Pancreas (tissue), 10 donors: ENCODE data around the gene SPTB. TPM values are rescaled to one million over a fixed set of nuclear protein-coding genes. Genes with fewer than 3 reads are reported as not detected.

Experiments used
- ATAC-seq, 4 donors: fragments of 200-7000 bp; cut with Tn5 transposase; one replicate each; pipeline versions ENCODE4 v1.8.0 to v1.9.1; 2020; ENCODE audit warnings: mild to moderate bottlenecking in 4 of 4, moderate library complexity in 4 of 4
- DNase-seq, 6 donors: peaks; one replicate each; pipeline ENCODE4 v3.0.0-alpha.2; 2020
- FAIRE-seq: peaks from 2 replicates; lab custom pipeline; 2012; peaks lifted over from hg19 to GRCh38; lab: Jason Lieb, UNC
- H3K27ac ChIP-seq, 4 donors: fragments of 200-600 bp; sonication (generic); 1 replicate in 3 of 4; 2 replicates in 1 of 4; pipeline versions ENCODE4 v1.5.0 to v1.8.0; 2020
- H3K27me3 ChIP-seq, 4 donors: fragments of 200-600 bp; one replicate each; pipeline ENCODE4 v1.8.0; 2021
- H3K36me3 ChIP-seq, 3 donors: fragments of 200-600 bp; sonication (generic) in 1 of 3; one replicate each; pipeline versions ENCODE4 v1.5.0 to v1.8.0; 2020 to 2021
- H3K4me1 ChIP-seq, 3 donors: fragments of 200-600 bp; one replicate each; pipeline ENCODE4 v1.8.0; 2021
- H3K4me3 ChIP-seq, 4 donors: fragments of 200-600 bp; sonication (generic) in 2 of 4; one replicate each; pipeline versions ENCODE4 v1.5.0 to v1.8.0; 2020 to 2021
- H3K9me3 ChIP-seq, 4 donors: fragments of 200-600 bp; one replicate each; pipeline ENCODE4 v1.8.0; 2021
- WGBS, 2 donors: extraction: QIAGEN DNeasy Blood & Tissue Kit; methylation state at CpG; one replicate each; pipeline ENCODE4 v1.1.7; 2013; 5-methylcytosine and 5-hydroxymethylcytosine counted together
- intact Hi-C, 3 donors: fragments of 100-400 bp; cut with DNase I; formaldehyde crosslinking; loops; one replicate each; pipeline versions ENCODE4 v1.11.1 to v1.14.2; 2022
- polyA plus RNA-seq, 2 donors: library from polyadenylated mRNA; stranded (reverse); fragments of 200-250 nt; gene quantifications; one replicate each; pipeline ENCODE4 v1.2.3, GENCODE V29; 2013
- total RNA-seq, 6 donors: library from RNA; stranded (reverse); fragmentation: NEBNext Ultra II Directional in 4 of 6; extraction: Animal tissue kit (Norgen Biotek cat#: 25700) in 4 of 6; gene quantifications; one replicate each; pipeline versions ENCODE4 v1.2.1 to v1.2.4, GENCODE V29; 2021 to 2023
- TF ChIP-seq, protein P1 (sequence below), 4 donors: fragments of 200-600 bp; sonication (generic) in 3 of 4; IDR thresholded peaks; one replicate each; pipeline versions ENCODE4 v1.5.0 to v1.8.0; 2021; ENCODE audit warnings: antibody characterized with exemption in 4 of 4
- donor health status: healthy with polysubstance abuse.
- donor health status: DM: no; HTN: no; CAD: no; lungs with moderate emphysema.
- donor health status: DM: no; HTN: no; CAD: no.
- donor health status: control.
- donor health status: control.
- donor health status: Bipolar disorder and iron deficiency.
- donor health status: DM: yes; HTN: yes; CAD: no.
- donor health status: DM: no; HTN: no; CAD: no.
- donor health status: DM: no; HTN: no; CAD: no.
- donor health status: DM: yes; HTN: yes; CAD: no.

The SPTB gene
- total and polyA plus RNA-seq, 8 donors = 0.73 to 6.5 (median 2.8) TPM

DNA sequence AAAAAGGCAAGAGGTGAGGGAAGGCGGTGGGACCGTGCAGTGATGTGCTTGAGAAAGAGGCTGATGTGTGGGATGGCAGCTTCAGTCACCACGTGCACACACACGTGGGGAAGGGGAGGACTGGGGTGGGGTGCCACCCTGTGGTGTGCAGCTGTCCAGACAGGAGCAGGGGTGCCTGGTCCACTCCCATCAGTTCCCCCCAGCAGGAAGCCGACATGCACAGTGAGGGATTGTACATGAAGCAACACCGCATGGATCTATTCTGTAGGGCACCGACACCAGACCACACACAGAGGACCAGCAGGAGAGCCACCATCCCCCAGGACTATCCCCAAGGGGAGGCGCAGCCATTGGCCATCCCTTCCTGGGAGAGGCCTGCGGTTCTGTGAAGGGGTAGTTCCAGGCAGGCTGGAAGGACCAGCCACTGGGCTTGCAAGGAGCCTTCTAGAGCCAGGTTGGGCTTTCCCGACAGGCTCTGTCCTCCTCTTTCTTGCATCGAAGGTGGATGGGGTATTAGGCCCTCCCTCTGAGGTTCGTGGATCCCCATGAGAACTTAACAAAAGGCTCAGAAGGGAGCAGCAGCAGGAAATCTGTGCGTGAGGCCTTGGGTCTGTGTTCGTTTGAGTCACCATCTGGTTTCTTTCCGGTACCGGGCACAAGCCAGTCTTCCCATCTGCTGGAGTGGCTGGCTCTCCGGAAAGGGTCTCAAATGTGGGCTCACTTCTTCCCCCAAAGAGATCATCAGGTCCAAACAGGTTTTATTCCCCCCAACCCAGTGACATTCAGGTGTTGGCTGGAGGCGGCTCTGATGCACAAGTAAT lies 115.7 kb downstream of the SPTB start:
- no peak overlapping the region for H3K27ac ChIP-seq
- peaks cover 15 to 47% (median 23%) of the 10 kb centered on the region in 3 donors for H3K4me1 ChIP-seq
- intact Hi-C loops = loop anchor here in 2 of 3 donors (5.0 to 10.0 kb wide), 2 partner anchors 89 to 92 kb away; no protein-coding TSS in a partner anchor
- H3K4me3 ChIP-seq = peak overlapping the region in 1 of 4 donors; percentile 34
- TF ChIP-seq, protein P1, sequence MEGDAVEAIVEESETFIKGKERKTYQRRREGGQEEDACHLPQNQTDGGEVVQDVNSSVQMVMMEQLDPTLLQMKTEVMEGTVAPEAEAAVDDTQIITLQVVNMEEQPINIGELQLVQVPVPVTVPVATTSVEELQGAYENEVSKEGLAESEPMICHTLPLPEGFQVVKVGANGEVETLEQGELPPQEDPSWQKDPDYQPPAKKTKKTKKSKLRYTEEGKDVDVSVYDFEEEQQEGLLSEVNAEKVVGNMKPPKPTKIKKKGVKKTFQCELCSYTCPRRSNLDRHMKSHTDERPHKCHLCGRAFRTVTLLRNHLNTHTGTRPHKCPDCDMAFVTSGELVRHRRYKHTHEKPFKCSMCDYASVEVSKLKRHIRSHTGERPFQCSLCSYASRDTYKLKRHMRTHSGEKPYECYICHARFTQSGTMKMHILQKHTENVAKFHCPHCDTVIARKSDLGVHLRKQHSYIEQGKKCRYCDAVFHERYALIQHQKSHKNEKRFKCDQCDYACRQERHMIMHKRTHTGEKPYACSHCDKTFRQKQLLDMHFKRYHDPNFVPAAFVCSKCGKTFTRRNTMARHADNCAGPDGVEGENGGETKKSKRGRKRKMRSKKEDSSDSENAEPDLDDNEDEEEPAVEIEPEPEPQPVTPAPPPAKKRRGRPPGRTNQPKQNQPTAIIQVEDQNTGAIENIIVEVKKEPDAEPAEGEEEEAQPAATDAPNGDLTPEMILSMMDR (IDR thresholded peaks at IDR 0.05) = no peak
- DNase-seq (peak in 2 of 6 donors; percentile 58 to 67), ATAC-seq (peak in 1 of 4 donors; percentile 3), FAIRE-seq (no peak)
- H3K36me3 ChIP-seq = no peaks in the 10 kb centered on the region
- no peaks in the 10 kb centered on the region for H3K27me3 ChIP-seq
- WGBS, 2 donors = 56 to 58% methylated on average over 18 of the region's 18 CpGs
- no peaks in the 10 kb centered on the region for H3K9me3 ChIP-seq

GRCh38 chr14:64763085-64763782 lies 116.5 kb downstream of the SPTB start:
- WGBS, 2 donors = 81 to 86% methylated on average over 11 of the region's 11 CpGs
- Histone ChIP-seq H3K36me3 (no peaks in the 10 kb centered on the region), H3K4me3 (no peak overlapping the region), H3K27me3 (no peaks in the 10 kb centered on the region), H3K9me3 (no peaks in the 10 kb centered on the region), H3K4me1 (peaks cover 22 to 55% (median 30%) of the 10 kb centered on the region in 3 donors), H3K27ac (peak overlapping the region in 2 of 4 donors; percentile 69 to 73)
- DNase-seq (peak in 2 of 6 donors; percentile 41 to 65), ATAC-seq (no peak), FAIRE-seq (no peak)
- TF ChIP-seq, protein P1 (IDR thresholded peaks at IDR 0.05) = no peak
- intact Hi-C loops = loop anchor here in 2 of 3 donors (5.0 to 10.0 kb wide), 2 partner anchors 88 to 91 kb away; no protein-coding TSS in a partner anchor

GRCh38 chr14:64762044-64763034 lies 117.4 kb downstream of the SPTB start:
- no peaks in the 10 kb centered on the region for H3K9me3 ChIP-seq
- TF ChIP-seq, protein P1 (IDR thresholded peaks at IDR 0.05) = no peak
- DNase-seq = peak; percentile 83 to 94 (median 90)
- intact Hi-C loops = loop anchor here in 2 of 3 donors (5.0 to 10.0 kb wide), 2 partner anchors 88 to 90 kb away; no protein-coding TSS in a partner anchor
- no peaks in the 10 kb centered on the region for H3K36me3 ChIP-seq
- no peak for FAIRE-seq
- peak overlapping the region; percentile 57 to 83 (median 71) for H3K27ac ChIP-seq
- H3K4me3 ChIP-seq = no peak overlapping the region
- 6 to 7% methylated on average over 19 of the region's 19 CpGs for WGBS, 2 donors
- peaks cover 24 to 64% (median 39%) of the 10 kb centered on the region in 3 donors for H3K4me1 ChIP-seq
- H3K27me3 ChIP-seq = no peaks in the 10 kb centered on the region
- peak; percentile 51 to 63 (median 60) for ATAC-seq

- intact Hi-C loops = loop anchor here in 2 of 3 donors (5.0 to 10.0 kb wide), 2 partner anchors 87 to 89 kb away; no protein-coding TSS in a partner anchor
- FAIRE-seq = no peak
- H3K27me3 ChIP-seq = no peaks in the 10 kb centered on the region
- peak in 3 of 4 donors; percentile 0 to 3 (median 2) for ATAC-seq
- no peaks in the 10 kb centered on the region for H3K36me3 ChIP-seq
- H3K27ac ChIP-seq = peak overlapping the region; percentile 57 to 83 (median 71)
- no peaks in the 10 kb centered on the region for H3K9me3 ChIP-seq
- H3K4me3 ChIP-seq = no peak overlapping the region
- WGBS, 2 donors = 12 to 13% methylated on average over 5 of the region's 5 CpGs
- TF ChIP-seq, protein P1 (IDR thresholded peaks at IDR 0.05) = no peak
- peak in 1 of 6 donors; percentile 56 for DNase-seq
- peaks cover 24 to 72% (median 39%) of the 10 kb centered on the region in 3 donors for H3K4me1 ChIP-seq
Observed at GRCh38 chr14:64761441-64762043, 118.2 kb downstream of the SPTB start.
